ENCODE results near the gene ATG10.

Gene ATG10

DNA sequence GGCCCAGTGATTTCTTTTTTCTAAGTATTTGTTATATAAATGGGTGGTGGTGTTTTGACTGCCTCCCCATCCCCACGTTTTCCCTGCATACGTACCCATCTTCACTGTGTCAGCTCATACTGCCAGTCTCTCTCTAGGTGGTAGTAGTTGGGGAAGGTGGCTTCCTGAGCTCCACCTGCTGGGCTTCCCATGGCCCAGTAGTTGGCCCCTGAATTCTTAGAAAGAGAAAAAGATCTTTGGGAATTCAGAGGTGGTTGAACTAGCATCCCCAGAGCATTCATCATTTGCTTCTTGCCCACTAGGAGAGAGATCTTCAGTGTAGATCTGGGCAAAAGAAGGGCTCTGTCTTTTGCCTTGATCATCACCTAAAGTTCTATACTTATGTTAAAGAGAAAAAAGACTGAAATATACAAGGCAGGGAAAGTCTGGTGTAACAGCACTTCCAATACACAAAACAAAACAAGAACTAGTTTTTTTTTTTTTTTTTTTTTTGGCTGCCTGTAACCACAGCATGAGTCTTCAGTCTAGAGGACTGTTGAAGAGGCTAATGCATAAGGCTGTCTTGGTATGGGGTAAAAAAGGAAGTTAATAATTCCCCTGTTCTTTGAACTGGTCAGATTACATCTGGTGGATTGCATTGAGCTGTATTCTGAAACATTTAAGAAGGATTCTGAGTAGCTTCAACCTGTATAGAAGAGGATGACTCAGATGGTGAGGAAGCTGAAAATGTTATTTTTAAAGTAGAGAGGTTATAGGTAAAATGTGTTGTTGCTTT is 128.7 kb downstream of the ATG10 start:
- no peak for TF ChIP-seq ZBTB7A (IDR thresholded peaks at IDR 0.05; ENCODE audit: low read depth)
- TF ChIP-seq EP300 (IDR thresholded peaks at IDR 0.05; ENCODE audit: borderline replicate concordance): no peak
- TF ChIP-seq RAD21 (IDR thresholded peaks at IDR 0.05; ENCODE audit: low read depth): no peak
- no peak for TF ChIP-seq NFIC (IDR thresholded peaks at IDR 0.05)
- TF ChIP-seq CEBPB (IDR thresholded peaks at IDR 0.05): no peak

DNA sequence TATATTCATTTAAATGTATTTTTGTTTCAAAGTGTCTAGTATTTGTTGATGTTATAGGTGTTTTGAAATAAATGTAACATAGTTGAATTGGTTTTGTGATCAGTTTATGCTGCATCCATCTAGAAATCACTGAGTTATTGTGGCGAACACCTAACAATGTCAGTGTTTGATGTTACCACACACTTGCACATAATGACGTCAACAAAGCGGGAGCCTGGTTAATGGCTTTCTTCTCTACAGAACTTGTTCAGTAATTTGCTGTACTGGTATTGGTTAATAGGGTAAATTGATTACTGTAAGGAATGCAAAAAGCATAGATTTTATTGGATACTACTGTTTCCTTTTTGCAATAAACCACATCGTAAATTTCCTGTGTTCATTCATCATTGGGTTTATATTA is 133.0 kb downstream of the ATG10 start:
- TF ChIP-seq CEBPB (IDR thresholded peaks at IDR 0.05) (no peak), USF1 (IDR thresholded peaks at IDR 0.05) (no peak), TAF1 (IDR thresholded peaks at IDR 0.05; ENCODE audit: low read depth) (no peak), YY1 (IDR thresholded peaks at IDR 0.05; ENCODE audit: low read depth) (no peak), RAD21 (IDR thresholded peaks at IDR 0.05; ENCODE audit: low read depth) (no peak), CREB1 (IDR thresholded peaks at IDR 0.05; ENCODE audit: low read depth) (no peak), ZBTB7A (IDR thresholded peaks at IDR 0.05; ENCODE audit: low read depth) (no peak), NFIC (IDR thresholded peaks at IDR 0.05) (no peak), EP300 (IDR thresholded peaks at IDR 0.05; ENCODE audit: borderline replicate concordance) (no peak), FOXM1 (IDR thresholded peaks at IDR 0.05; ENCODE audit: borderline replicate concordance, low read depth) (no peak), TCF12 (IDR thresholded peaks at IDR 0.05; ENCODE audit: low read depth) (no peak), TEAD4 (IDR thresholded peaks at IDR 0.05) (no peak), MAX (IDR thresholded peaks at IDR 0.05) (no peak), EGR1 (IDR thresholded peaks at IDR 0.05) (no peak)
- TF ChIP-seq, protein P1, sequence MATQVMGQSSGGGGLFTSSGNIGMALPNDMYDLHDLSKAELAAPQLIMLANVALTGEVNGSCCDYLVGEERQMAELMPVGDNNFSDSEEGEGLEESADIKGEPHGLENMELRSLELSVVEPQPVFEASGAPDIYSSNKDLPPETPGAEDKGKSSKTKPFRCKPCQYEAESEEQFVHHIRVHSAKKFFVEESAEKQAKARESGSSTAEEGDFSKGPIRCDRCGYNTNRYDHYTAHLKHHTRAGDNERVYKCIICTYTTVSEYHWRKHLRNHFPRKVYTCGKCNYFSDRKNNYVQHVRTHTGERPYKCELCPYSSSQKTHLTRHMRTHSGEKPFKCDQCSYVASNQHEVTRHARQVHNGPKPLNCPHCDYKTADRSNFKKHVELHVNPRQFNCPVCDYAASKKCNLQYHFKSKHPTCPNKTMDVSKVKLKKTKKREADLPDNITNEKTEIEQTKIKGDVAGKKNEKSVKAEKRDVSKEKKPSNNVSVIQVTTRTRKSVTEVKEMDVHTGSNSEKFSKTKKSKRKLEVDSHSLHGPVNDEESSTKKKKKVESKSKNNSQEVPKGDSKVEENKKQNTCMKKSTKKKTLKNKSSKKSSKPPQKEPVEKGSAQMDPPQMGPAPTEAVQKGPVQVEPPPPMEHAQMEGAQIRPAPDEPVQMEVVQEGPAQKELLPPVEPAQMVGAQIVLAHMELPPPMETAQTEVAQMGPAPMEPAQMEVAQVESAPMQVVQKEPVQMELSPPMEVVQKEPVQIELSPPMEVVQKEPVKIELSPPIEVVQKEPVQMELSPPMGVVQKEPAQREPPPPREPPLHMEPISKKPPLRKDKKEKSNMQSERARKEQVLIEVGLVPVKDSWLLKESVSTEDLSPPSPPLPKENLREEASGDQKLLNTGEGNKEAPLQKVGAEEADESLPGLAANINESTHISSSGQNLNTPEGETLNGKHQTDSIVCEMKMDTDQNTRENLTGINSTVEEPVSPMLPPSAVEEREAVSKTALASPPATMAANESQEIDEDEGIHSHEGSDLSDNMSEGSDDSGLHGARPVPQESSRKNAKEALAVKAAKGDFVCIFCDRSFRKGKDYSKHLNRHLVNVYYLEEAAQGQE (IDR thresholded peaks at IDR 0.05; ENCODE audit: low read depth): no peak

DNA sequence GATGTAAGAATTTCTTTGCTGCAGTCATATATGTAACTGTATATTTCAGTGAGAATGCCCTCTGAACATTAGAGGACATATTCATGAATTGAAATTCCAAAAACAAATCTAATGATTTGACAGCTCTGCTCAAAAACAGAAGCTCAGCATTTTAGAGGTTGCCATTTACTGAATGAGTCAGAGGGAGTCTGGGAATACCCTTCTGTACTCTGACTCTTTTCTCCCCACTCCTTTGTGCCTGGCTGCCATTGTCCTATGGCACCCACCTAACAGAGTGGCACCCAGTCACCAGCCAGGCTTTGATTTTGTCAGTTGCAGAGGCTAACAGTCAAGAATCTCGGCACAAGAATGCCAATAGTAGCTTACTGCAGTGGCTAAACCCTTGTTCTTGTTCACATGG is 133.6 kb downstream of the ATG10 start:
- no peak for TF ChIP-seq CREB1 (IDR thresholded peaks at IDR 0.05; ENCODE audit: low read depth)
- no peak for TF ChIP-seq MAX (IDR thresholded peaks at IDR 0.05)
- no peak for TF ChIP-seq FOXM1 (IDR thresholded peaks at IDR 0.05; ENCODE audit: borderline replicate concordance, low read depth)
- no peak for TF ChIP-seq NFIC (IDR thresholded peaks at IDR 0.05)
- no peak for TF ChIP-seq USF1 (IDR thresholded peaks at IDR 0.05)
- no peak for TF ChIP-seq TEAD4 (IDR thresholded peaks at IDR 0.05)
- no peak for TF ChIP-seq EGR1 (IDR thresholded peaks at IDR 0.05)
- TF ChIP-seq TCF12 (IDR thresholded peaks at IDR 0.05; ENCODE audit: low read depth): no peak
- TF ChIP-seq CEBPB (IDR thresholded peaks at IDR 0.05): no peak
- TF ChIP-seq, protein P1 (IDR thresholded peaks at IDR 0.05; ENCODE audit: low read depth): no peak
- no peak for TF ChIP-seq RAD21 (IDR thresholded peaks at IDR 0.05; ENCODE audit: low read depth)
- TF ChIP-seq TAF1 (IDR thresholded peaks at IDR 0.05; ENCODE audit: low read depth): no peak
- no peak for TF ChIP-seq YY1 (IDR thresholded peaks at IDR 0.05; ENCODE audit: low read depth)
- no peak for TF ChIP-seq EP300 (IDR thresholded peaks at IDR 0.05; ENCODE audit: borderline replicate concordance)
- no peak for TF ChIP-seq ZBTB7A (IDR thresholded peaks at IDR 0.05; ENCODE audit: low read depth)

GRCh38 chr5:82106207-82106606 is 134.4 kb downstream of the ATG10 start:
- no peak for TF ChIP-seq ZBTB7A (IDR thresholded peaks at IDR 0.05; ENCODE audit: low read depth)
- no peak for TF ChIP-seq RAD21 (IDR thresholded peaks at IDR 0.05; ENCODE audit: low read depth)

GRCh38 chr5:82106756-82107155 is 134.9 kb downstream of the ATG10 start:
- TF ChIP-seq EP300 (IDR thresholded peaks at IDR 0.05; ENCODE audit: borderline replicate concordance): no peak
- TF ChIP-seq ZBTB7A (IDR thresholded peaks at IDR 0.05; ENCODE audit: low read depth): no peak
- TF ChIP-seq, protein P1 (IDR thresholded peaks at IDR 0.05; ENCODE audit: low read depth): no peak
- TF ChIP-seq CREB1 (IDR thresholded peaks at IDR 0.05; ENCODE audit: low read depth): no peak
- no peak for TF ChIP-seq NFIC (IDR thresholded peaks at IDR 0.05)
- no peak for TF ChIP-seq EGR1 (IDR thresholded peaks at IDR 0.05)
- TF ChIP-seq TCF12 (IDR thresholded peaks at IDR 0.05; ENCODE audit: low read depth): no peak
- no peak for TF ChIP-seq FOXM1 (IDR thresholded peaks at IDR 0.05; ENCODE audit: borderline replicate concordance, low read depth)
- TF ChIP-seq TAF1 (IDR thresholded peaks at IDR 0.05; ENCODE audit: low read depth): no peak
- no peak for TF ChIP-seq YY1 (IDR thresholded peaks at IDR 0.05; ENCODE audit: low read depth)
- TF ChIP-seq CEBPB (IDR thresholded peaks at IDR 0.05): no peak
- TF ChIP-seq USF1 (IDR thresholded peaks at IDR 0.05): no peak
- no peak for TF ChIP-seq TEAD4 (IDR thresholded peaks at IDR 0.05)
- TF ChIP-seq MAX (IDR thresholded peaks at IDR 0.05): no peak
- TF ChIP-seq RAD21 (IDR thresholded peaks at IDR 0.05; ENCODE audit: low read depth): no peak
